ENCODE measurements around the gene NUDCD3. TPM values are rescaled to one million over a fixed set of nuclear protein-coding genes. Genes with fewer than 3 reads are reported as not detected.

The NUDCD3 gene
- total and polyA plus RNA-seq, 12 donors, result 16.2 to 116 (median 102) TPM

DNA sequence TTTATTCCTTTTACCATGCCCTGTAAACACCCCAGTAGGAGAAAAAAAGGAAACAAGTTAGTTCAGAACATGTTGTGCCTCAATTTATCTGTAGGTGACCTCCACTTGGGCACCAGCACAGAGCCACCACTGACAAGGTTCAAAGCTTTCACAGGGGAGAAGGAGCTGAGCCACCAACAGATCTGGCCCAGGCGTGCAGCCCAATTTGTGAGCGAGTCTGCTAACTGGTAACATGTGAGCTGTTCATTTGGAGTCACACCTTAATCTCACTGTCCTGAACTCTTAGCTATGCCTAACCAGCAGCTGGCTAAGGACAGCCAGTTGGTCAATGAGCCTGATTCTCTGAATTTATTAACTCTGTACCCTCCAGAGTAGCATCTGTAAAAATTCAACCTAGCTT, 86.7 kb downstream of the NUDCD3 start:
- 73 to 96% methylated on average over 2 of the region's 2 CpGs for WGBS, 2 donors
- intact Hi-C loops (cut with DNase I), result no loop called here
- no peaks in the 10 kb centered on the region for H3K27me3 ChIP-seq
- peak overlapping the region in 4 of 10 donors; percentile 3 to 38 (median 35) for H3K27ac ChIP-seq
- DNase-seq (no peak), ATAC-seq (peak in 6 of 8 donors; percentile 51 to 94 (median 62))
- no peak for TF ChIP-seq CTCF (IDR thresholded peaks at IDR 0.05)
- peaks cover 0 to 38% (median 18%) of the 10 kb centered on the region in 9 donors for H3K4me1 ChIP-seq
- H3K4me3 ChIP-seq, result no peak overlapping the region
- no peaks in the 10 kb centered on the region for H3K9me3 ChIP-seq
- peaks cover 0 to 56% (median 14%) of the 10 kb centered on the region in 9 donors for H3K36me3 ChIP-seq

DNA sequence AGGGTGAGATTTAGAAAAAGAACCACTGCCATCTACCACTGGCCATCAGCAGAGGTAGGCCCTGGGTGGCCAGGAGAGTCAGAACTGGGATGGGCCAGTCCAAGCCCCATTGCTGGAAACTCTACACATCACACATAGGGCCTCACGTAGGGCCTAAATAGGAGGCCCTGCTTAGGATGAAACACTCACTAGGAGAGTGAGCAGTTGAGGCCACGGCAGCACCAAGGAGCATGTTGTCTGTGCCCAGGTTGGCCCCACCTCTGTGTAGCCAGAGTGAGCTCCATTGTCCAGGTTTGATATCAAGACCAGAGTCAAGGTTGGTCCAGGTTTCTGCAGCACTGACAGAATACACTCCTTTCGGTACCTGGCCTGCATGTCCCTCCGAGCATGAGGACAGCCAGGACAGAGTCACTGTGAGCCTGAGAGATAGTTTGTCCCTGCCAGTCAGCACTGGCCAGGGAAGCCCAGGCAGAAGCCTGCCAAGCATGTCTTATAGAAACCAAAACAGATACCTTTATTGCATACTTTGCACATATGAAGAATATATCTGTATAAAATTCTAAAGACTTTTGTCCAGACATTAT, 87.2 kb downstream of the NUDCD3 start:
- H3K27ac ChIP-seq, result peak overlapping the region in 5 of 10 donors; percentile 3 to 38 (median 34)
- no peak overlapping the region for H3K4me3 ChIP-seq
- H3K4me1 ChIP-seq, result peaks cover 0 to 38% (median 16%) of the 10 kb centered on the region in 9 donors
- no peaks in the 10 kb centered on the region for H3K9me3 ChIP-seq
- peaks cover 0 to 59% (median 14%) of the 10 kb centered on the region in 9 donors for H3K36me3 ChIP-seq
- no peaks in the 10 kb centered on the region for H3K27me3 ChIP-seq
- TF ChIP-seq CTCF (IDR thresholded peaks at IDR 0.05), result no peak
- intact Hi-C loops (cut with DNase I), result no loop called here
- no peak for DNase-seq
- peak in 5 of 8 donors; percentile 28 to 81 (median 45) for ATAC-seq
- 88 to 94% methylated on average over 4 of the region's 4 CpGs for WGBS, 2 donors

DNA sequence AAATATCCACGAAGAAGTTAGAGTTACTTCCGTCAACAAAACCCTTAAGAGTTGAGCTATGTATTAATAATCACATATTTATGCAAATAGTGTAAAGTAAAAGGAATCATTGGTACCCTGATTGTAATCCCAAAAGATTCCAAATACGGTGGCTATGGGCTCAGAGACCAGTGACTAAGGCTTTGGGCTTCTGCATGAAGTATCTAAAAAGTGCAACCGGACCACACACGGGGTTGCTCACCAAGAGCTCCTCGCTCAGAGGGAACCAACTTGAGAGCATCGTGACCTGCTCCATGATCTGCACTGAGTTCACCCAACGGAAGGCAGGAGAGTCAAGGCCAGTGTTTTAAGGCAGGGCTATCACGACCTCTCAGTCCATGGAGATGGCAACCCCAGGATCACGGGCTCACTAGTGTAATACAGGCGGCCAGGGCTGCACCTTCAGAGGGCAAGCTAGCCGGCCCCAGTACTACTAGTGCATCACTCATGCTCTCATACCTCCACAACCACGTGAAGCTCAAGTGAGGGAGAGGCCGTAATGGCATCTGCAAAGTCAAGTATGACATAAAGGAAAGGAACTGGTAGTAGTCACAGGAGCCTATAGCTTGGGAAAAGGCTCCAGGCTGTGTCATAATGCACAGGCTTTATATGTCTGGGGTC, 87.9 kb downstream of the NUDCD3 start:
- Histone ChIP-seq H3K36me3 (peaks cover 0 to 65% (median 14%) of the 10 kb centered on the region in 9 donors), H3K4me1 (peaks cover 0 to 42% (median 15%) of the 10 kb centered on the region in 9 donors), H3K4me3 (no peak overlapping the region), H3K27ac (peak overlapping the region in 1 of 10 donors; percentile 36), H3K27me3 (no peaks in the 10 kb centered on the region), H3K9me3 (no peaks in the 10 kb centered on the region)
- no peak for DNase-seq
- intact Hi-C loops (cut with DNase I), result no loop called here
- no peak for ATAC-seq
- no peak for TF ChIP-seq CTCF (IDR thresholded peaks at IDR 0.05)
- WGBS, 2 donors, result 97 to 98% methylated on average over 14 of the region's 14 CpGs

GRCh38 chr7:44401692-44402091, 88.8 kb downstream of the NUDCD3 start:
- Histone ChIP-seq H3K4me3 (no peak overlapping the region), H3K27me3 (no peaks in the 10 kb centered on the region), H3K4me1 (peaks cover 3 to 49% (median 21%) of the 10 kb centered on the region in 9 donors), H3K27ac (no peak overlapping the region), H3K36me3 (peaks cover 0 to 62% (median 14%) of the 10 kb centered on the region in 9 donors), H3K9me3 (no peaks in the 10 kb centered on the region)
- intact Hi-C loops (cut with DNase I), result no loop called here
- TF ChIP-seq CTCF (IDR thresholded peaks at IDR 0.05), result no peak
- ATAC-seq, result no peak
- no peak for DNase-seq
- WGBS, 2 donors, result 97 to 100% methylated on average over 4 of the region's 4 CpGs
